Measurements from ENCODE around the gene EHBP1.

DNA sequence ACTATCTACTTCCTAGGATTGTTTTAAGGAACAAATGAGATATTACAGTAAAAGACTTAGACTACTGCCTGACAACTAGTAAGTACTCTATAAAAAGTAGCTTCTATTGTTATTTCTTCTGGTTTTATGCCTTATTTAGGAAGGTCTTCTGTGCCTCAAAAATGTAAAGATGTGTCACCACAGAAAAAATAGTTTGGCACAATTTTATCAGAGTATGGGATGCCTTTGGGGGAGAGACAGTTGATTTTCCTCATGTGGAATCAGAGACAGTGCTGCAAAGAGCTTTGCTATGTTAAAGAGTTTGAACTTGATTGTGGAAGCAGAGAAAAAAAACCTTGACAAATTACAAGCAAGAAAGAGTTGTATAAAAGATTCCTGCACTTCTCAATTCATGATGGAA lies 98.4 kb downstream of the EHBP1 start:
- TF ChIP-seq POLR2AphosphoS5 (IDR thresholded peaks at IDR 0.05; ENCODE audit: low read depth, low read length) (no peak), JUND (IDR thresholded peaks at IDR 0.05) (no peak), EP300 (IDR thresholded peaks at IDR 0.05; ENCODE audit: borderline replicate concordance in 1 of 2, low read depth in 1 of 2, low read length in 1 of 2) (no peak), FOSL2 (IDR thresholded peaks at IDR 0.05; ENCODE audit: borderline replicate concordance, low read depth) (no peak), GATA2 (CRISPR knock-in tag; IDR thresholded peaks at IDR 0.05) (no peak), EZH2phosphoT487 (IDR thresholded peaks at IDR 0.05; ENCODE audit: borderline replicate concordance, low read depth) (no peak), NFIC (IDR thresholded peaks at IDR 0.05; ENCODE audit: borderline replicate concordance) (no peak), TAF1 (IDR thresholded peaks at IDR 0.05; ENCODE audit: borderline replicate concordance, low read depth, low read length) (no peak), RAD21 (IDR thresholded peaks at IDR 0.05; ENCODE audit: low read length) (no peak), SMC3 (IDR thresholded peaks at IDR 0.05; ENCODE audit: low read depth, low read length) (no peak), RCOR1 (IDR thresholded peaks at IDR 0.05; ENCODE audit: low read length) (no peak), FOXJ3 (CRISPR knock-in tag; IDR thresholded peaks at IDR 0.05) (no peak)
- TF ChIP-seq, protein P1, sequence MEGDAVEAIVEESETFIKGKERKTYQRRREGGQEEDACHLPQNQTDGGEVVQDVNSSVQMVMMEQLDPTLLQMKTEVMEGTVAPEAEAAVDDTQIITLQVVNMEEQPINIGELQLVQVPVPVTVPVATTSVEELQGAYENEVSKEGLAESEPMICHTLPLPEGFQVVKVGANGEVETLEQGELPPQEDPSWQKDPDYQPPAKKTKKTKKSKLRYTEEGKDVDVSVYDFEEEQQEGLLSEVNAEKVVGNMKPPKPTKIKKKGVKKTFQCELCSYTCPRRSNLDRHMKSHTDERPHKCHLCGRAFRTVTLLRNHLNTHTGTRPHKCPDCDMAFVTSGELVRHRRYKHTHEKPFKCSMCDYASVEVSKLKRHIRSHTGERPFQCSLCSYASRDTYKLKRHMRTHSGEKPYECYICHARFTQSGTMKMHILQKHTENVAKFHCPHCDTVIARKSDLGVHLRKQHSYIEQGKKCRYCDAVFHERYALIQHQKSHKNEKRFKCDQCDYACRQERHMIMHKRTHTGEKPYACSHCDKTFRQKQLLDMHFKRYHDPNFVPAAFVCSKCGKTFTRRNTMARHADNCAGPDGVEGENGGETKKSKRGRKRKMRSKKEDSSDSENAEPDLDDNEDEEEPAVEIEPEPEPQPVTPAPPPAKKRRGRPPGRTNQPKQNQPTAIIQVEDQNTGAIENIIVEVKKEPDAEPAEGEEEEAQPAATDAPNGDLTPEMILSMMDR (IDR thresholded peaks at IDR 0.05) = no peak
- TF ChIP-seq, protein P2, sequence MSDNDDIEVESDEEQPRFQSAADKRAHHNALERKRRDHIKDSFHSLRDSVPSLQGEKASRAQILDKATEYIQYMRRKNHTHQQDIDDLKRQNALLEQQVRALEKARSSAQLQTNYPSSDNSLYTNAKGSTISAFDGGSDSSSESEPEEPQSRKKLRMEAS (IDR thresholded peaks at IDR 0.05; ENCODE audit: low read depth) = no peak
